ENCODE measurements around the gene NR3C2.
"Not testable (repeated sequence)": the region's sequence is repeated elsewhere in the genome, so short reads cannot be mapped to it uniquely, and the experiment has no call there.

NR3C2 gene

GRCh38 chr4:148103597-148104355 is 338.4 kb downstream of the NR3C2 start:
- DNase-seq (ENCODE audit: low read depth) = no peak

- no peak for DNase-seq (ENCODE audit: low read depth)
Measured at GRCh38 chr4:148101790-148102189, 340.4 kb downstream of the NR3C2 start.

DNA sequence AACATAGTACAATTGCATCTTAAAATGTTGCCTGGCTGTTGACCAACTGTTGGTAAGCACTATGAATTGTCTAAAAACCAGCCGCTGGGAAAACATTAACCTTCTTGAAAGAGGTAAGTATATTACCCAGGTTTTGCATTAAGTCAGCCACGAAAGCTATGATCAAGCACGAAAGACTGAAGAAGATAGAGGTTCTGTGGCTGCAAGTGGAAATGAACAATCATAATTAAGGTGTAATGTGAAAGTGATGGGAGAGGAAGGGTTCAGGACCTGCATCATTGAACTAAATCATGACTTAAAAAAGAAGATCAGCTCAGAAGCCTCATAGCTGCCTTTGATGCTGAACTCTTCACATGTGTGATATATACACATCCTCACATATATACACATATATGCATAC is 341.0 kb downstream of the NR3C2 start:
- no peak for DNase-seq (ENCODE audit: low read depth)

DNA sequence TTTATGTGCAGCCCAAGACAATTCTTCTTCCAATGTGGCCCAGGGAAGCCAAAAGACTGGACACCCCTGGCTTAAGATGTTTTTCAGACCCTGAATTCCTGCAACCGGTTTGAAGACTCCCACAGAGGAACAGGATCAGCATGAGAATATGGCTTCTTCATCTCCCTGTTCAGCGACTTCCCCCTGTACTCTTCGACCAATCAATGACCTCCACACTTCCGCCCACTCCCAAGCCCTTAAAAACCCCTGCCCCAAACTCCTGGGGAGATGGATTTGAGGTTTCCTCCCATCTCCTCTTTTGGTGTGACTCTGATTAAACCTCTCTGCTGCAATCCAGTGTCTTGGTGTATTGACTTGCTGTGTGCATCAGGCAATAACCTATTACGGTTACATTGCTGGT is 344.4 kb downstream of the NR3C2 start:
- no peak for DNase-seq (ENCODE audit: low read depth)

DNA sequence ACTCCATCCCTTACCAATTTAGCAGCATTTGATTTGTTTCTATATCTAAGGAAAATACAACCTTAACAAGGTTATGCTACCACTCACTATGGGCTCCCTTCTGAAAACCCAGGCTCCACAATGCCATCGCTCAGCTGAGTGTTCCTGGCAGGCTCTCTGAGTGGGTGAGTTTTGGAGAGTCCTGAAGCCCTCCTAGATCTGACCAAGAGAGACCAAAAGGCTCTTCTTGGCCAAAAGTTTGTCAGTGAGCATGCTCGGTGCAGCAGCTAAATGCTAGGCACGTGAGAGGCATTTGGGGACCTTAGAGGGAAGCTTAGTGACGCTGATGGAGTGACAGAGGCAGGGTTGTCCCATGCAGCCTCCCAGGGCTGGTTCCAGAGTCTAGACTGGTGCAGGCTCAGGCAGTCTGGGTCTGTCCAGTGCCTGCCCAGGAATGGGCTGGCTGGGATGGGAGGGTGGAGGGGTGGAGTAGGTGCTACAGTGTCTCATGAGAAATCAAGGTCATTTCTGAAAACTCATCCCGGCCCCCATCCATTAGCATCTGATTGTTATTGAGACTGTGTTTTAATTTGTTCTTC is 346.8 kb downstream of the NR3C2 start:
- no peak for DNase-seq (ENCODE audit: low read depth)

- DNase-seq (ENCODE audit: low read depth) = no peak
Measured at GRCh38 chr4:148094149-148094548, 348.1 kb downstream of the NR3C2 start.

- DNase-seq (ENCODE audit: low read depth) = no peak
Measured at GRCh38 chr4:148093065-148093464, 349.1 kb downstream of the NR3C2 start.

DNA sequence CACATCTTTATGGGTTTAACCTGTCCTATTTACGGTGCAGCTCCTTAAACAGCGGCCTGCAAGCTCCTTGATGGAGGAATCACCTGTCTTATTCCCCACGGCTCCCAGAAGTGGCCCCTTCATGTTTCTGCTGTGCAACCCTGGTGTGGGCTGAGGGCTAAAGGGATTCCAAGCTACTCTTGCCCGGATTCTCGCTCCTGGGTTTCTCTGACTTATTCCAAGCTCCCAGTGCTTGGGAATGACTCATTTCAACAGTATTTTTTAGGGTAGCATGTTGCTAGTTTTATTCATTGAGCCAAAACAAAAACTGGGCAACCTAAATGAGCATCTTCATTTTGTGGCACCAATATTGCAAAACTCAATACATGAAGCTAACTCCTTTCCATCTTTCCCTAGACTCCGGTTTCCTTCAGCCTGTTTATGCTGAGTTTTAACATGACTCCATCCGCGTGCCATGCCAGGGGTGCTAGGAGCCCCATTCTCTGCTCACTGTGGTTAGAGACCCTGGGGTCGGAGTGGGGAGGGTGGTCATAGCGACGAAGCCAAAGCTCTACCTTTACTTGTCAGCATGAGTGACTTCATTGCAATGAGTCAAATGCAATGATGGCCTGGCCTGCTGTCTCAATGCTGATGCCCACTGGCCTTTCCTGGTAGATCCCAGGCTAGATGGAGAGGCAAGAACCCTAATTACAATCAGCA is 349.7 kb downstream of the NR3C2 start:
- no peak for DNase-seq (ENCODE audit: low read depth)

DNA sequence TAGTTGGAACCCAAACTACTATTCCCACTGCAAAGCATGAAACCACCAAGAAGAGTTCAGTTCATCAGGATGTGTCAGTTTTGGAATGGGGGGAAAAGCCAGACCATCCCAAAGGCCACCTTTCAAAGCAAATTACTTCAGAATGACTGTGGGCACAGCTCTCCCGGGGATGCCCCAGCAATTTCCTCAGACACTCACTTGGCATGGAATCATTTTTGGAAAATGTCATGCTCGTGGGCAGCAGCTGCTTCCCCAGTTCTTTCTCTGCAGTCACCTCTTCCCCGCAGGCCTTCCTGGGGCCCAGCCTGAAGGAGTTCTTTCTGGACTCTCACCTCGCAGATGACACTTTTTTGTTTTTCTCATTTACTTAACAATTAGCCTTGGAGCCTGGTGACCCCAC is 350.3 kb downstream of the NR3C2 start:
- DNase-seq (ENCODE audit: low read depth) = no peak

DNA sequence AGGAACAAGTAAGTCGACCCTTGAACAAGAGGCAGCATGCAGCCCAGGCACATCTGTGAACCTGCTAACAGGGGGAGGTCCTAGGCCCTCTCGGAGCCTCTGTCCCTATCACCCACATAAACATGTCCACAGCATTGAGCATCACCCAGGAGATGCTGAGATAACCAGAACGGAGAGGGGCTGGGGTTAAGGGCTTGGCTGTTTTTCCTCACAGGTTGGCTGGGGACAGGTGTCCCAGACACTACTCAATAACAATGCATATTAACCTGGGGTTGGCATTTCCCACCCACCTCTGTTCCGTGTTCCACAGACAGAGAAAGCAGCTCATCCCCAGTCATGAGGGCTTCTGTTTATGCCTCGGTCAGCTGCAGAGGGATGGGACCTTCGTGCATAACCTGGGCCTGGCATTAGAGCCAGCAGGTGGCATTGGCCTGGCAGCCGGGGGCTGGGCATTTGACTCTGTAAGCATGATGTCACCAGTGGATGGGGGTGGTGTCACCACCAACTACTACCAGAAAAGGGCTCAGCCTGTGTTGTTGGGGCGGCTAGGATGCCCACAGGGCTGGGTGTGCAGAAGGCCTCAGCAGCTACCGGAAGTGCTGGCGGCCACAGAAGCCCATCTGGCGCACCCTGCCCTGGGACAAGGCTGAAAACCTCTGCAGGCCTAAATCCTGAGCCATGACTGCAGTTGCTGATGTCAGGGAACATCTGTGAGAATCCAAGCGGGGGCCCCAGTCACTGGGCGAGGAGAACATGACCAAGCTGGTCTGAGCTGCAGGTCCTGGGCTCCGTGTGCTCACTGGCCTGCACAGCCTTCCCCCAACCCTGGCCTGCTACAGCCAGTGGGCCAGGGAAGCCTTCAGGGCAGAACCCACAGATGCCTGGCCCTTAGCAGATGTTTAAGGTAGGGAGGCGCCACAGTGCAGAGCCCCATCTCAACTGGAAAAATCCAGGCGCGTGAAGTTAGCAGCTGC is 351.4 kb downstream of the NR3C2 start:
- DNase-seq (ENCODE audit: low read depth) = no peak

GRCh38 chr4:148090029-148090428 is 352.2 kb downstream of the NR3C2 start:
- DNase-seq (ENCODE audit: low read depth) = no peak

DNA sequence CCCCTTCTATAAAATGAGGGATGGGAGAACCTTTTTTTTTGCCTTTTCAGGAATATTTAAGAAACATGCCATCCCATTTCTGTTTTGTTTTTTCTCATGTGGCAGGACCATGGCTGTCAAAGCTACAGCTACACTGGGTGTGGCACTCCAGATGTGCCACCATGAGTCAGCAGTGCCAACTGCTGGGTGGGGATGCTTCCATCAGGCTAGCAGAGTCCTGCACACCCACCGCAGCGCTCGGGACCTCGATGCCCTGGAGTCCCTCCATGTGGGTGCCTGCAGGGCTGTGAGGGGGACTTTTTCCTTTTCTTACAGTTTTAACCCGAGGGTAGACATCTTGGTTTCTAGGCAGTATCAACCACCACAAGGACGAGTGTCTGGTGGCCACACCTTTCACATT is 352.6 kb downstream of the NR3C2 start:
- no peak for DNase-seq (ENCODE audit: low read depth)

GRCh38 chr4:148083073-148083472 is 359.1 kb downstream of the NR3C2 start:
- DNase-seq (ENCODE audit: low read depth) = not testable (repeated sequence)

GRCh38 chr4:148081745-148082144 is 360.5 kb downstream of the NR3C2 start:
- DNase-seq (ENCODE audit: low read depth) = no peak

DNA sequence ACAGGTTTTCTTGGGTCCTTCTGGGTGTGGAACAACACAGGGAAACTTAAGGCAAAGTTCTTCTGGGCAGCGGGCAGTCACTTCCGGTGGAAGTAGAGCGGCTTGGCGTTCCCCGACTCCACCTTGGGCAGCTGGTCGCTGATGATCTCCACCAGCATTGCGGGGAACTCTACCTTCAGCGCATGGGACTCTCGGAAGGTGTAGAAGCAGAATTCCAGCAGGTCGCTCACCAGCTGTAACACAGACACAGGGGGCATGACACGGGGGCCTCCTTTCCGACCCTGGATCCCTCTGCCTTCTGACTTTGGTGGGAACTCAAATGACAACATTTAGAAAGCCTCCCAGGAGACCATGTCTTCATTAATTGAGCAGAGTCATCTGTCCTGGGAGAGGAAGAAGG is 360.9 kb downstream of the NR3C2 start:
- no peak for DNase-seq (ENCODE audit: low read depth)

GRCh38 chr4:148079961-148080360 is 362.3 kb downstream of the NR3C2 start:
- no peak for DNase-seq (ENCODE audit: low read depth)

GRCh38 chr4:148078061-148078460 is 364.2 kb downstream of the NR3C2 start:
- DNase-seq (ENCODE audit: low read depth) = no peak

- no peak for DNase-seq (ENCODE audit: low read depth)
Measured at GRCh38 chr4:148077581-148077980, 364.6 kb downstream of the NR3C2 start.

GRCh38 chr4:148076964-148077363 is 365.2 kb downstream of the NR3C2 start:
- no peak for DNase-seq (ENCODE audit: low read depth)

DNA sequence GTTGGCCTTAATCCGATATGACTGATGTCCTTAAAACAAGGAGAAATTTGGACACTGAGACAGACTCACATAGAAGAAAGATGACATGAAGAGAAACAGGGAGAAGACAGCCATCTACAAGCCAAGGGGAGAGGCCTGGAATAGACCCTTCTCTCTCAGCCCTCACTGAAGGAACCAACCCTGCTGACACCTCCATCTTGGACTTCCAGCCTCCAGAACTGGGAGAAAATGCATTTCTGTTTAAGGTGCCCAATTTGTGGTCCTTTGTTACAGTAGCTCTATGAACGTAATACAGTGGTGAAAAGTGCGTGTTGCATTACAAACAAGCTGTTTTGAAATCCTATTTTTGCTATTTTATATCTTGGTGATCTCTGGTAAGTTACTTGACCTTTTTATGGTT is 366.8 kb downstream of the NR3C2 start:
- no peak for DNase-seq (ENCODE audit: low read depth)

DNA sequence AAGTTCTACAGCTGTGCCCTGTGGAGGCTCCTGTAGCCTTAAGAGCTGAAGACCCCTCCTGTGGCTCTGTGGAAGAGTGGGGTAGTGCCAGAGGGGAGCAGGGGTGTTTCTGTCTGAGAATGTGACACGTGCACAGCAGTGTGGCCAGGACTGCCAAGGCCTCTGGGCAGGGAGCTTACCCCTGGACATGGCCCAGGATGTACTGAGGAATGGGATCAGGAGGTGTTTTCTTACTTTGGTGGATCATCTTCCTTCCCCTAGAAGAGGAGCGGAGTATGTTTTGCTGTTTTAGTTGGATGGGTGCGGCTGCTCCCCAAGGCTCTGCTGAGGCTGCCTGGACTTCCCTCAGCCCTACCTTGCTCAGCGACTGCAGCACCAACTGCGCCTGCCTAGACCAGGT is 367.8 kb downstream of the NR3C2 start:
- DNase-seq (ENCODE audit: low read depth) = no peak

- DNase-seq (ENCODE audit: low read depth) = no peak
Measured at GRCh38 chr4:148073349-148073748, 368.9 kb downstream of the NR3C2 start.
